Measurements from ENCODE around the gene CLCN1. TPM values are rescaled to one million over a fixed set of nuclear protein-coding genes. Genes with fewer than 3 reads are reported as not detected.

Gene CLCN1
- total and polyA plus RNA-seq, 10 of the 15 experiments (the other 5 are each of a cell fraction or from before 2014, with no cell fraction given), result 0.30 TPM; not detected in 9

DNA sequence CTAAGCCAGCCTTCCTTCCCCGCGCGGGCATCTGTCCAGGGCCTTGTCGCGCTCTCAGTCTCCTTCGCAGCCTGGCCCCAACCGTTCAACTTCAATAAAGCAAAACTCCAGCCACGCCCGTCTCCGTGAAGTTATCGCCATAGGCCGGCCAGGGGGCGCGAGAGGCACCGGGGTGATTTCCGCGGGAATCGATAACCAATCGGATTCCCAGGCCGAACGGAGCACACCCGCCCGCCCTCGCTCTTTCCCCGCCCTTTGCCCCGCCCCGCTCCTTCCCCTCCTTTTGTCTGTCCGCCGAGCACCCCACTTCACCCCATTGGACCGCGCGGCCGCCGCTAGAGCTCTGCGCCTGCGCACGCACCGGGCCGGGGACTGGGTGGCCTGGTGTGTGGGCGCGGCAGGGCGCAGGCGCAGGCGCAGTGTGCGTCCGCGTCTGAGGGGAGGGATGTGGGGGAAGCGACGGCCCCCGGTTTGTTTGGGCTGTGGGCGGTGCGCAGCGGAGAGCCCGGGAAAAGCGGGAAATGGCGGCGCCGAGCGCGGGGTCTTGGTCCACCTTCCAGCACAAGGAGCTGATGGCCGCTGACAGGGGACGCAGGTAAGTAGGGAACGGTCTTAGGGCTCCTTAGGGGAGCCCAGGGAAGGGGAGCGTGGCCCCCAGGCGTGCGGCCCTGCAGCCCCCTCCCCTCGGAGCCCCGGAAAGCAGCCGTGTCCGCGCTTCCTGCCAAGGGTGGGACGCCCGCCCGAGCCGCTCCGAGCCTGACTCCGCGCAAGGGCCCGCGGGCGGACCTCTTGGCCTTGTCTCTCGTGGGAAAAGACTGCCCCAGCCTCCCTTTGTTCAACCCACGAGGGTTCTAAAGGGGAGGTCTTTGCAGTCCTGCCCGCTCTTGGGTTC lies 27.7 kb upstream of the CLCN1 start, which contains the start of gene CASP2 (continued):
- TF ChIP-seq ZNF592 (IDR thresholded peaks at IDR 0.05), result no peak
- no peak for TF ChIP-seq SIN3A (IDR thresholded peaks at IDR 0.05; ENCODE audit: low read depth, low read length)
- TF ChIP-seq HDAC6 (IDR thresholded peaks at IDR 0.05; ENCODE audit: unreplicated experiment), result no peak
- no peak for TF ChIP-seq EP300 (IDR thresholded peaks at IDR 0.05; ENCODE audit: borderline replicate concordance in 1 of 2, control insufficient read depth in 1 of 2, low read depth in 2 of 2, low read length in 2 of 2)
- no peak for TF ChIP-seq MTA3 (IDR thresholded peaks at IDR 0.05; ENCODE audit: borderline replicate concordance, low read length)
- no peak for TF ChIP-seq MYB (IDR thresholded peaks at IDR 0.05; ENCODE audit: borderline replicate concordance, low read depth, low read length)
- TF ChIP-seq SUPT20H (IDR thresholded peaks at IDR 0.05; ENCODE audit: borderline replicate concordance, control insufficient read depth, low read depth, low read length), result no peak
- TF ChIP-seq RFX5 (IDR thresholded peaks at IDR 0.05; ENCODE audit: low read depth, low read length), result no peak
- TF ChIP-seq ZBTB33 (IDR thresholded peaks at IDR 0.05), result no peak
- no peak for TF ChIP-seq ZBTB40 (IDR thresholded peaks at IDR 0.05; ENCODE audit: borderline replicate concordance)
- TF ChIP-seq, protein P1, sequence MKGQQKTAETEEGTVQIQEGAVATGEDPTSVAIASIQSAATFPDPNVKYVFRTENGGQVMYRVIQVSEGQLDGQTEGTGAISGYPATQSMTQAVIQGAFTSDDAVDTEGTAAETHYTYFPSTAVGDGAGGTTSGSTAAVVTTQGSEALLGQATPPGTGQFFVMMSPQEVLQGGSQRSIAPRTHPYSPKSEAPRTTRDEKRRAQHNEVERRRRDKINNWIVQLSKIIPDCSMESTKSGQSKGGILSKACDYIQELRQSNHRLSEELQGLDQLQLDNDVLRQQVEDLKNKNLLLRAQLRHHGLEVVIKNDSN (IDR thresholded peaks at IDR 0.05; ENCODE audit: borderline replicate concordance, extremely low read length, insufficient read depth, low read depth, low read length), result no peak
- TF ChIP-seq MYC (IDR thresholded peaks at IDR 0.05; ENCODE audit: insufficient read depth, insufficient read length, insufficient replicate concordance, low read length, severe bottlenecking), result no peak
- TF ChIP-seq BCL3 (IDR thresholded peaks at IDR 0.05; ENCODE audit: borderline replicate concordance, insufficient read depth, low read depth, low read length, poor library complexity, severe bottlenecking), result peak; percentile 19
- TF ChIP-seq TCF12 (IDR thresholded peaks at IDR 0.05; ENCODE audit: low read depth, low read length), result no peak
